ENCODE data around the gene TPO. TPM values are rescaled to one million over a fixed set of nuclear protein-coding genes. Genes with fewer than 3 reads are reported as not detected.

TPO gene
- total RNA-seq, 1 experiment from 2014 or later = not detected

DNA sequence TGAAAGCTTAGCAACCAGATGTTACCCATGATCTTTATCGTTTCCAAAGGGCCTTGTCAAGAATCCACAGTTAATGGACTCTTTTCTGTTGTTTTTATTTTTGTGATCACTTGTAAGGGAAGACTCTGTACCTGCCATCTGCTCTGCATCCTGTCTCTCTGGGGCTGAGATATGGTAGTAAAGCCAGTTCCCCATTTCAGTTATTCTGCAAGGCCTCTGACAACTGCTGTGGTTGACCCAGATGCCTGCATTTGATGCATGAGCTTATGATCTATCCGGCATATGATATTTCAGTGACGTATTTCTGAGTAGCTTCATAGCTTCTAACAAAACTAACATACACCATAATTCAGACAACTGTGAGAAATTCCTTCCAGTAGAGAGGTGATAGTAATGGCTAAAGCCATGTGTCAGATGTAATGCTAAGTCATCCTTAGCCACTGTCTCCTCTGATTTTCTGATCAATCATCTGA lies 105.1 kb downstream of the TPO start:
- Histone ChIP-seq H3K23ac (ENCODE audit: insufficient read length, low read depth, low read length) (no peak overlapping the region), H3K79me1 (ENCODE audit: insufficient read depth, low read depth, low read length, poor library complexity, severe bottlenecking) (no peaks in the 10 kb centered on the region), H4K20me1 (ENCODE audit: control insufficient read depth, insufficient read depth, insufficient read length) (no peaks in the 10 kb centered on the region), H3K4me2 (ENCODE audit: insufficient read depth, insufficient read length, low read length) (no peak overlapping the region), H2AK5ac (ENCODE audit: insufficient read length, low read length) (no peak overlapping the region), H3K4me1 (ENCODE audit: insufficient read depth, low read length) (no peaks in the 10 kb centered on the region), H3K9ac (ENCODE audit: extremely low read depth, insufficient read length, low read length) (no peak overlapping the region), H3K56ac (ENCODE audit: insufficient read length, low read depth, low read length) (no peak overlapping the region), H2BK15ac (ENCODE audit: low read depth, low read length) (no peak overlapping the region), H4K5ac (ENCODE audit: insufficient read length, low read depth, low read length) (no peak overlapping the region), H2BK12ac (ENCODE audit: insufficient read length, low read depth, low read length) (no peak overlapping the region), H3K14ac (ENCODE audit: insufficient read depth, low read length) (no peak overlapping the region), H2AFZ (ENCODE audit: low read length) (no peak overlapping the region), H2BK5ac (ENCODE audit: insufficient read length, low read length) (no peak overlapping the region), H3K4ac (ENCODE audit: low read depth, low read length) (no peak overlapping the region), H4K8ac (replicated peaks; ENCODE audit: insufficient read length, low read depth, low read length) (no peak overlapping the region), H2BK20ac (ENCODE audit: low read depth, low read length, poor library complexity, severe bottlenecking) (no peak overlapping the region), H4K91ac (ENCODE audit: insufficient read length, low read depth, low read length) (no peak overlapping the region), H3K79me2 (ENCODE audit: insufficient read depth, low read length) (no peaks in the 10 kb centered on the region), H3T11ph (ENCODE audit: low read length) (no peak overlapping the region), H3K27me3 (ENCODE audit: insufficient read depth, low read length) (no peaks in the 10 kb centered on the region), H3K23me2 (ENCODE audit: insufficient read length, low read depth, low read length, poor library complexity, severe bottlenecking) (no peaks in the 10 kb centered on the region), H3K27ac (ENCODE audit: insufficient read length, low read depth, low read length) (no peak overlapping the region), H3K9me3 (ENCODE audit: control insufficient read depth, low read depth, low read length) (no peaks in the 10 kb centered on the region), H2BK120ac (ENCODE audit: low read depth, low read length, poor library complexity, severe bottlenecking) (no peak overlapping the region), H3K18ac (ENCODE audit: insufficient read length, low read depth, low read length) (no peak overlapping the region)
- 0 out of 4 replicates have a peak, but pooled peaks cover 0 to 2% of the 10 kb centered on the region in 2 experiments for H3K4me1 Mint-ChIP-seq
- no peaks in the 10 kb centered on the region; a peak in 1 of 5 replicates for H3K9me3 Mint-ChIP-seq
- no CpG with 5 or more reads among the region's 3 CpGs for WGBS (ENCODE audit: extremely low coverage, insufficient read length, low lambda C conversion rate)
- TF ChIP-seq, protein P1, sequence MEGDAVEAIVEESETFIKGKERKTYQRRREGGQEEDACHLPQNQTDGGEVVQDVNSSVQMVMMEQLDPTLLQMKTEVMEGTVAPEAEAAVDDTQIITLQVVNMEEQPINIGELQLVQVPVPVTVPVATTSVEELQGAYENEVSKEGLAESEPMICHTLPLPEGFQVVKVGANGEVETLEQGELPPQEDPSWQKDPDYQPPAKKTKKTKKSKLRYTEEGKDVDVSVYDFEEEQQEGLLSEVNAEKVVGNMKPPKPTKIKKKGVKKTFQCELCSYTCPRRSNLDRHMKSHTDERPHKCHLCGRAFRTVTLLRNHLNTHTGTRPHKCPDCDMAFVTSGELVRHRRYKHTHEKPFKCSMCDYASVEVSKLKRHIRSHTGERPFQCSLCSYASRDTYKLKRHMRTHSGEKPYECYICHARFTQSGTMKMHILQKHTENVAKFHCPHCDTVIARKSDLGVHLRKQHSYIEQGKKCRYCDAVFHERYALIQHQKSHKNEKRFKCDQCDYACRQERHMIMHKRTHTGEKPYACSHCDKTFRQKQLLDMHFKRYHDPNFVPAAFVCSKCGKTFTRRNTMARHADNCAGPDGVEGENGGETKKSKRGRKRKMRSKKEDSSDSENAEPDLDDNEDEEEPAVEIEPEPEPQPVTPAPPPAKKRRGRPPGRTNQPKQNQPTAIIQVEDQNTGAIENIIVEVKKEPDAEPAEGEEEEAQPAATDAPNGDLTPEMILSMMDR (conservative IDR thresholded peaks at IDR 0.05) = no peak
- H3K27ac Mint-ChIP-seq = no peak overlapping the region
- no peak for DNase-seq
- no peak overlapping the region for H3K4me3 Mint-ChIP-seq
- H3K27me3 Mint-ChIP-seq (ENCODE audit: low read depth) = no peaks in the 10 kb centered on the region
- H3K36me3 Mint-ChIP-seq (ENCODE audit: insufficient read depth in 1 of 3, low read depth in 3 of 3) = no peaks in the 10 kb centered on the region

Measured in H9 (cell line).